ENCODE data around the gene TMIGD2.
A peak's percentile ranks its signal among the peaks of the same experiment; 100 is the strongest.
"Not testable (repeated sequence)": the region's sequence is repeated elsewhere in the genome, so short reads cannot be mapped to it uniquely, and the experiment has no call there.

Gene TMIGD2

GRCh38 chr19:4292515-4292914, 9.7 kb downstream of the TMIGD2 start:
- TF ChIP-seq CTCF (conservative IDR thresholded peaks at IDR 0.05; ENCODE audit: low read depth, low read length) = no peak
- H3K4me3 ChIP-seq (ENCODE audit: low read depth, low read length) = no peak overlapping the region
- DNase-seq (ENCODE audit: low read depth) = no peak

- no peak for TF ChIP-seq CTCF (conservative IDR thresholded peaks at IDR 0.05; ENCODE audit: low read depth, low read length)
- H3K4me3 ChIP-seq (ENCODE audit: low read depth, low read length) = no peak overlapping the region
- DNase-seq (ENCODE audit: low read depth) = no peak
These were observed 10.9 kb downstream of the TMIGD2 start for GRCh38 chr19:4291184-4291732.

- no peak for TF ChIP-seq CTCF (conservative IDR thresholded peaks at IDR 0.05; ENCODE audit: low read depth, low read length)
- no peak for DNase-seq (ENCODE audit: low read depth)
- no peak overlapping the region for H3K4me3 ChIP-seq (ENCODE audit: low read depth, low read length)
These were observed 14.0 kb downstream of the TMIGD2 start for GRCh38 chr19:4288091-4288777.

- H3K4me3 ChIP-seq (ENCODE audit: low read depth, low read length); DNase-seq (ENCODE audit: low read depth): not testable (repeated sequence)
These were observed 16.0 kb downstream of the TMIGD2 start for GRCh38 chr19:4286141-4286540.

- no peak for DNase-seq (ENCODE audit: low read depth)
- H3K4me3 ChIP-seq (ENCODE audit: low read depth, low read length) = no peak overlapping the region
- TF ChIP-seq CTCF (conservative IDR thresholded peaks at IDR 0.05; ENCODE audit: low read depth, low read length) = no peak
These were observed 17.2 kb downstream of the TMIGD2 start for GRCh38 chr19:4284974-4285373.

- peak; percentile 19 for DNase-seq (ENCODE audit: low read depth)
- no peak overlapping the region for H3K4me3 ChIP-seq (ENCODE audit: low read depth, low read length)
- no peak for TF ChIP-seq CTCF (conservative IDR thresholded peaks at IDR 0.05; ENCODE audit: low read depth, low read length)
These were observed 17.8 kb downstream of the TMIGD2 start for GRCh38 chr19:4284176-4284958.

GRCh38 chr19:4279530-4280422, 22.4 kb downstream of the TMIGD2 start:
- no peak for TF ChIP-seq CTCF (conservative IDR thresholded peaks at IDR 0.05; ENCODE audit: low read depth, low read length)
- no peak overlapping the region for H3K4me3 ChIP-seq (ENCODE audit: low read depth, low read length)
- DNase-seq (ENCODE audit: low read depth) = no peak

Measured in choroid plexus epithelial cell (primary cell).